Amniotic epithelial cell (primary cell): ENCODE data around the gene AICDA.
A peak's percentile ranks its signal among the peaks of the same experiment; 100 is the strongest.

Experiments
- DNase-seq: peaks from one replicate; pipeline ENCODE4 v3.0.0-alpha.2; 2010; ENCODE audit warnings: low read depth

AICDA gene

GRCh38 chr12:8554451-8555195, 58.0 kb downstream of the AICDA start:
- DNase-seq, result peak; percentile 25

GRCh38 chr12:8553088-8553627, 59.5 kb downstream of the AICDA start:
- DNase-seq, result no peak
